NCI-H524 (cell line): ENCODE data around the gene OR5H14.

Experiments used
- DNase-seq, 2 experiments: peaks; one replicate each; lab custom pipeline; 2025; lab: John Stamatoyannopoulos, UW

Gene OR5H14

GRCh38 chr3:98199020-98199419, 51.7 kb downstream of the OR5H14 start:
- DNase-seq, result no peak
